RWPE1 (cell line): Measurements from ENCODE around the gene SCLT1.

Experiments used
- CTCF ChIA-PET: fragments of 350-600 bp; sonication (Branson Sonifier 250); formaldehyde crosslinking; extraction: SDS; loops from one replicate; lab custom pipeline; 2021; lab: Yijun Ruan, JAX
- POLR2A ChIA-PET: fragments of 400-600 bp; formaldehyde crosslinking; extraction: SDS; loops from one replicate; lab custom pipeline; 2020; ENCODE audit warnings: antibody characterized with exemption; ENCODE audit not compliant: low non-redundant PET; lab: Yijun Ruan, JAX
- DNase-seq: peaks from one replicate; pipeline ENCODE4 v3.0.0; 2012; ENCODE audit warnings: low spot score
- H3K27ac ChIP-seq: fragments of 450-650 bp; 2 replicates; pipeline ENCODE4 v1.5.1; 2017
- TF ChIP-seq, protein P1 (sequence below): fragments of 450-650 bp; conservative IDR thresholded peaks from 2 replicates; pipeline ENCODE4 v1.5.1; 2017; ENCODE audit warnings: low read depth, mild to moderate bottlenecking

The SCLT1 gene

DNA sequence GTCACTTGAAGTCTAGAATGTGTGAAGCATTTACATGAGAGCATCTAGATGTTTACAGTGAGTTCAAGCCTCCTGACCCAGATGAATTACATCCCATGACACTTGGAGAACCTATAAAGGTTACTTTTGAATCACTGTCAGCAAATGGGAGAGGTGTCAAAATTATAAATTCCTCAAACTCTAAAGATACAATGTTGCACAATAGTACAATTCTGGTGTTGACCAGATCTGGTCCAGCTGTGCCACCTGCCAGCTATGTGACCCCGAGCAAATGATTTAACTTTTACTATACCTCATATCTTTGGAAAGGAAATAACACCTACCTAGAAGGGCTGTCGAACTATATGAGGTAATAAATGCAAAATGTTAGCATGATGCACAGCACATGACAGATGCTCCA lies 214.1 kb downstream of the SCLT1 start:
- ChIA-PET CTCF (interaction anchor here (0.6 kb wide), 1 partner anchor 299 kb away, joined by 3 read pairs; no protein-coding TSS in a partner anchor), POLR2A (no interaction called here)
- TF ChIP-seq, protein P1, sequence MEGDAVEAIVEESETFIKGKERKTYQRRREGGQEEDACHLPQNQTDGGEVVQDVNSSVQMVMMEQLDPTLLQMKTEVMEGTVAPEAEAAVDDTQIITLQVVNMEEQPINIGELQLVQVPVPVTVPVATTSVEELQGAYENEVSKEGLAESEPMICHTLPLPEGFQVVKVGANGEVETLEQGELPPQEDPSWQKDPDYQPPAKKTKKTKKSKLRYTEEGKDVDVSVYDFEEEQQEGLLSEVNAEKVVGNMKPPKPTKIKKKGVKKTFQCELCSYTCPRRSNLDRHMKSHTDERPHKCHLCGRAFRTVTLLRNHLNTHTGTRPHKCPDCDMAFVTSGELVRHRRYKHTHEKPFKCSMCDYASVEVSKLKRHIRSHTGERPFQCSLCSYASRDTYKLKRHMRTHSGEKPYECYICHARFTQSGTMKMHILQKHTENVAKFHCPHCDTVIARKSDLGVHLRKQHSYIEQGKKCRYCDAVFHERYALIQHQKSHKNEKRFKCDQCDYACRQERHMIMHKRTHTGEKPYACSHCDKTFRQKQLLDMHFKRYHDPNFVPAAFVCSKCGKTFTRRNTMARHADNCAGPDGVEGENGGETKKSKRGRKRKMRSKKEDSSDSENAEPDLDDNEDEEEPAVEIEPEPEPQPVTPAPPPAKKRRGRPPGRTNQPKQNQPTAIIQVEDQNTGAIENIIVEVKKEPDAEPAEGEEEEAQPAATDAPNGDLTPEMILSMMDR: no peak
- no peak overlapping the region for H3K27ac ChIP-seq
- no peak for DNase-seq

DNA sequence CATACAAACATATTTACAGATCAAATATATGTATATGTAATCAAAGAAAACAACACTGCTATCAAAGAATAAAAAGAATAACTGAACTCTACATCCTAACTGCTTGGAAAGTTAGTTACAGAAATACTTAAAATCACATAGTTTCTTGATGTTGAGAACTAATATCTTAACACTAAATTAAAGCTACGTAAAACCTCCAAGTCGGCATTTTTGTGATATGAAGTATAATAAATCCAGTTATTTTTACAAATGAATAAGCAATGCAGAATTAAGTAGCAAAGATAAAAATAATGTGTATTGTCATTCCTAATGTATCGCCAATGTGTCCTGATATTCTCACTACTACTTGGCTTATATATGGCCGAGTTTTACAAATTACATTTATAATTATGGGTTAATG lies 215.4 kb downstream of the SCLT1 start:
- no peak overlapping the region for H3K27ac ChIP-seq
- POLR2A ChIA-PET: no interaction called here

DNA sequence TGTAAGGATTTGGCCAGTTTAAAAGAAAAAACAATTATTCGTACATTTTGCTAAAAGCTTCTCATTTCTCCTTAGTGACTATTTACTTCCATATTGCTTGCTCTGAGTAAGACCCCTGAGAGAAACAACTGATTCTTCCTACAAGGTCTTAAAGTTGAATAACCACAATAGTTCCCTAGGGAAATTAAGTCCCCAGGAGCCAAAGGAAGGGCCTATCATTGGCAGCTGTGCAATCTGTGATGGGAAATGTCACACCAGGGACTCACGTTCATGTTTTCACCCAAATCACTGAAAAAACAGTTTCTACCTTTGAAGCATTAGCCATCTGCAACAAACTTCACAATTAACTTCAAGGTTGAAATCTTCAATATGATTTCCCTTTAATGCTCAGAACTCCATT lies 217.1 kb downstream of the SCLT1 start:
- CTCF ChIA-PET: no interaction called here
- H3K27ac ChIP-seq: no peak overlapping the region
- no peak for DNase-seq
- POLR2A ChIA-PET: no interaction called here
- TF ChIP-seq, protein P1: no peak

More for the DNA sequence above, 215.4 kb downstream of the SCLT1 start:
- DNase-seq: no peak
- TF ChIP-seq, protein P1: no peak
- CTCF ChIA-PET: no interaction called here

DNA sequence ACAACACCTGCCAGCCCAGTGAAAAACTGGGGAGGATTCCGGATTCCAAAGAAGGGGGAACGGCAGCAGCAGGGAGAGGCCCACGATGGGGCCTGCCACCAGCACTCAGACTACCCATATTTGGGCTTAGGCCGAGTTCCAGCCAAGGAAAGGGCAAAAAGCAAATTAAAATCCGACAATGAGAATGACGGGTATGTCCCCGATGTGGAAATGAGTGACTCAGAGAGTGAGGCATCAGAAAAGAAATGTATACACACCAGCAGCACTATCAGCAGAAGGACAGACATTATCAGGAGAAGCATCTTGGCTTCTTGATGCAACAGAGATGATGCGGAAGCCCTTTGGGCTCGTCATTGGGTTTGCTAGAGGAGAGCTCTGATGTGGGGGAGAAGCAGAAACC lies 221.4 kb downstream of the SCLT1 start:
- CTCF ChIA-PET: no interaction called here
- no peak overlapping the region for H3K27ac ChIP-seq
- POLR2A ChIA-PET: no interaction called here
- TF ChIP-seq, protein P1: no peak
- peak; percentile 29 for DNase-seq

DNA sequence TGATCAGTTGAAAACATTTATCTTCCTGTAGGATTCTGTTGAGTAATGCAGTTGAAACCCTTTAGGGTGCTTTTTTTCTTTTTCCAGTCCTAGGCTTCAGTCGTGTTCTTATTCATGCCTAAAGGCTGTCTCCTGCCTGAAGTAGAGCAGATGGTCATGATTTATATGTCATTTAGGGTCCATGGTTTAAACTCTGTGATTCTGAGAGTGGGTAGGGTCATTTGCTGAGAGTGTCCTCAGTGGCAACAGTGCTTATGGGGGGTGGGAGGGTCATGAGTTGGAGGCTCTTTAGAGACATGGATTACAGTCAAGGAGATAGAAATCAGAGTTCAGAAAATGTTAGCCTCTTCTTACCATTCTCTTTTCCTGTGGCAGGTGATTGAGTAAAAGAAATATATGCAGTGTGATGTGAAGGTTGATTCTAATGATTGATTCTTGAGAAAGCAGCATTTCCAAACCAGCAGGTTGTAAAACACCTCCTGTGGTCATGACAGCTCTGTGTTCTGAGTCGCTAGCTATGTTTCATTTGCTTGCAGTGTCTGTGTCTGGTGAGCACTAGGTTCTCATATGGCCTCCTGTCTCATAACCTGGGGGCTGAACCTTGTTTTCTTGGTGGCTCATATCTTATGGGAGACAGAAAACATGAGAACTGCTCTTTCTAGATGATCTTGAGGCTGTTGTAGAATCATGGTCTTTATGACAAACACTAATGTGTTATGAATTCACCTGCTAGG lies 223.4 kb downstream of the SCLT1 start:
- DNase-seq: no peak
- ChIA-PET POLR2A (no interaction called here), CTCF (no interaction called here)
- no peak overlapping the region for H3K27ac ChIP-seq
- TF ChIP-seq, protein P1: no peak

DNA sequence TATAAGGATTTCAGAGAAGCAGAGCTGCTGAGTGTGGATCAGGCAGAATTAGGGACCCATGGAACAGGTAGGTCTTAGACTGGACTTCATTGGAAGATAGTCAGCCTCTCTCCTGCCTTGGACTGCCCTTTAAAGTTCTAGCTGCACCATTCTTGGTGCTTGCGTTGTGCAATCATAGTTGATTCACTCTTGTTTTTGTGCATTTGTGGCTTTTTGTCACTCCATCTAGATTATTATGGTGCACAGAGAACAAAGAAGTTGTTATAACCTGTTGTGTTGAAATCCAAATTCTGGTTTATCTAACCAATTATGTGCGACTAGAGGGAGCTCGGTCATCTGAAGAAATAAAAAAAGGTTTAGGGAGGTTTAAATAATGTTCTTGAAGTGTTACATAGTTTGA lies 224.6 kb downstream of the SCLT1 start:
- TF ChIP-seq, protein P1: no peak
- POLR2A ChIA-PET: no interaction called here
- no peak overlapping the region for H3K27ac ChIP-seq
- CTCF ChIA-PET: no interaction called here
- no peak for DNase-seq
